Rectal smooth muscle tissue (tissue), 1 donor: ENCODE data around the gene ZSCAN16.

ENCODE experiments used
- H3K27ac ChIP-seq: one replicate; pipeline ENCODE4 v1.7.0; 2013; ENCODE audit warnings: low read depth, low read length, inconsistent platforms
- H3K27me3 ChIP-seq: one replicate; pipeline ENCODE4 v1.7.0; 2013; ENCODE audit warnings: low read length; ENCODE audit not compliant: control insufficient read depth, insufficient read depth
- H3K36me3 ChIP-seq: one replicate; pipeline ENCODE4 v1.7.0; 2013; ENCODE audit warnings: low read length; ENCODE audit not compliant: control insufficient read depth, insufficient read depth
- H3K4me1 ChIP-seq: one replicate; pipeline ENCODE4 v1.7.0; 2013; ENCODE audit warnings: low read length; ENCODE audit not compliant: control insufficient read depth, insufficient read depth
- H3K4me3 ChIP-seq: one replicate; pipeline ENCODE4 v1.7.0; 2013; ENCODE audit warnings: low read length
- H3K9ac ChIP-seq: one replicate; pipeline ENCODE4 v1.7.0; 2013; ENCODE audit warnings: low read length

The ZSCAN16 gene

DNA sequence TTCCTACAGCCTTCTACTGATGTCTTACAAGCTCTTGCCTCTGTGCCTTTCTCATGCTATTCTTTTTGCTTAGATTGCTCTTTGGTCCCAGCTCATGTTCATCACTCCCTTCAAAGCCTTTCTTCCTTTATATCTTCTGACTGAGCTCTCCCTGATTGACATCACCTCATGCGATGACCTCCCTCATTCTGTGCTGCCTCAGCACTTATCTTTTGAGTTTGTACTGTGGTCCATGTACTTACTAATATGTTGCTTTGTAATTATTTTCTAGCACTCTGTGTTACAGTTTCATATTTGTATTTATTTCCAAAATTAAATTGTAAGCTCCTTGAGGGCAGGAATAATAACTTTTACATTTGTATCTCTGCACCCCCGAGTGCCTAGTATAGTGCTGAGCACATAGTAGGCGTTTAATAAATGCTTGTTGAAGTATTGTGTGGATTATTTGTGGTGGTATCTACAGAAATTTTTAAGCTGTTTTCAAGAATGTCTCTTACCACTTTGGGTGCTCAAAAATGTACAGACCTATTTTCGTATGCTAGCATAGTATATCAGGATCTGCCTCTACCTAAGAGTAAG is 34.7 kb downstream of the ZSCAN16 start:
- Histone ChIP-seq H3K4me1 (no peaks in the 10 kb centered on the region), H3K4me3 (no peak overlapping the region), H3K36me3 (peaks cover 13% of the 10 kb centered on the region), H3K9ac (no peak overlapping the region), H3K27ac (no peak overlapping the region), H3K27me3 (no peaks in the 10 kb centered on the region)

DNA sequence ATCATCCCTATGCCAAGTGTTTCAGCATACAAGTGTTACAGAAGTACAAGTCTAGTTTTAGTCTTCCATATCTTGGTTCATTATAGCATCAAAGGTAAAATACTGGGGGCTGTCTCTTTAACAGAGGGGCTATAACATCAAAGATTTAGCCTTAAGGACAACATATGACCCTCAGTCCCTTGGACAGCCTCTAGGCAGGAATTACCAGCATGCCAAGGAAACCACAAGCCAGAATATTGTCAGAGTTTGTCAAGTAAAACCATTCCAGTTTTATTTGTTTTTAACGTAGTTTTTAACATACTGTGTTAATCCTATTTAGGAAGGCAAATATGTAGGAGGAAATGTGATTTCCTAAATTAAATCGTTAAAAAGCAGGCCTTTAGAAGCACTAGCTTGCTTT is 35.8 kb downstream of the ZSCAN16 start:
- Histone ChIP-seq H3K4me3 (no peak overlapping the region), H3K9ac (no peak overlapping the region), H3K27me3 (no peaks in the 10 kb centered on the region), H3K4me1 (no peaks in the 10 kb centered on the region), H3K27ac (no peak overlapping the region), H3K36me3 (peaks cover 4% of the 10 kb centered on the region)

DNA sequence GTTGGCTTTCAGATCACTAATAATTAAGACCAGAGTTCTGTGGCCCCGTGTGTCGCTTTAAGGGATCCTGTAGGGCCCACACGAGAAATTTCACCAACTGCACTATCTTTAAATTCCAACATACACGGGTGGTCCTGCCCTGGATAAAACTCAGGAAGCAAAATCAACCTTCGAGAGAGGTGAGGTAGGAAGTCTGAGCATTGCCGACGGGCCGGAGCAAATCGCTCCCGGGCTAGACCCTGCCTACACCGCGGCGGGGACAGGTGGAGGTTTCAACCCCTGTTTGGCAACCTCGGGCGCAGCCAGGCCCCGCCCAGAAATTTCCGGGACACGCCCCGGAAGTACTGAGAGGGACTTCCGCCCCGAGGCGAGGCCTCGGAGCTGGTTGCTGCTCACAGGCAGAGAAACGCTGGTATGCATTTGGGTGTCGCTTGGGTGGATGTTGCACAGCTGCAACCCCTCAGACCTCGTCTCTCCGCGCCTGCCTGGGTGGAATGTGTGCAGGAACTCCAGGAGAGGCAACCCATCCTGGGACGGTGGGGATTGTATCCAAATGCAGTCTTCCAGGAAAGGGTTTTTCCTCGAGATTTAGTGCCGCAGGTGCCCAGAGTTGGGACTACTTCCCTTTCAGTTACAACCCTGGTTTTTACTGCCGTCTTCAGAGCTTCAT is 37.1 kb downstream of the ZSCAN16 start:
- H3K36me3 ChIP-seq: no peaks in the 10 kb centered on the region
- H3K4me3 ChIP-seq: peak overlapping the region; percentile 74
- no peak overlapping the region for H3K27ac ChIP-seq
- H3K4me1 ChIP-seq: no peaks in the 10 kb centered on the region
- peak overlapping the region; percentile 5 for H3K9ac ChIP-seq
- H3K27me3 ChIP-seq: no peaks in the 10 kb centered on the region

DNA sequence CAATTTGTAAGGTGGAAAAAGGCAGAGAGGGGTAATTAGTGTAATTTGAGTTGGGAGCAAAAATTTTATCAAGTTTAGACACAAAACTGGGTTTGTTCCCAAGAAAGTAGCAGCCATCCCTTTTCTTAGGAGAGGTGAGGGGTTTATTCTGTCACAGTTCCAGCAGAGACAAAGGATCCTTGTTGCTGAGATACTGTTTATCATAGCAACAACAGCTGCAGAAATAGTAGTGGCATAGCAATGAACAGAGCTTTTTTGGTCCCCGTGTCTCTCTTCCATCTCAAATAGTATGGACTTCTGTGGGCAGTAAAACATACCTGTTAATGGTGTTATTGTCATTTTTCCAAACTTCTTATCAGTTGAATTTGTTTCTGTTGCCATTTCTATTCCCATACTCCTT is 41.2 kb downstream of the ZSCAN16 start:
- Histone ChIP-seq H3K4me1 (no peaks in the 10 kb centered on the region), H3K36me3 (peaks cover 2% of the 10 kb centered on the region), H3K27me3 (no peaks in the 10 kb centered on the region), H3K27ac (no peak overlapping the region), H3K4me3 (no peak overlapping the region), H3K9ac (no peak overlapping the region)

DNA sequence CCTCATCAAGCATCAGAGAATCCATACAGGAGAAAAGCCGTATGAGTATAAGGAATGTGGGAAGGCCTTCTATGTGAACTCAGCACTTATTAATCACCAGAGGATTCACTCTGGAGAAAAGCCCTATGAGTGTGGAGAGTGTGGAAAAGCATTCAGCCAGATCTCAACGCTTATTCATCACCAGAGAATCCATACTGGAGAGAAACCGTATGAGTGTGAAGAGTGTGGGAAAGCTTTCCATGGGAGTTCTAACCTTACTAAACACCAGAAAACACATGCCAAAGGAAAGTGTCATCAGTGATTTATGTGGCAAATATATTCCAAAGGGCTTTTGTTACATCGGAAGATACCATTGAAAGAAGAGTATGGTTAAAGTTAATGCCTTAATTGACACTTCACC is 42.7 kb downstream of the ZSCAN16 start:
- H3K36me3 ChIP-seq: peaks cover 2% of the 10 kb centered on the region
- H3K27ac ChIP-seq: no peak overlapping the region
- H3K9ac ChIP-seq: no peak overlapping the region
- H3K27me3 ChIP-seq: no peaks in the 10 kb centered on the region
- no peaks in the 10 kb centered on the region for H3K4me1 ChIP-seq
- no peak overlapping the region for H3K4me3 ChIP-seq

DNA sequence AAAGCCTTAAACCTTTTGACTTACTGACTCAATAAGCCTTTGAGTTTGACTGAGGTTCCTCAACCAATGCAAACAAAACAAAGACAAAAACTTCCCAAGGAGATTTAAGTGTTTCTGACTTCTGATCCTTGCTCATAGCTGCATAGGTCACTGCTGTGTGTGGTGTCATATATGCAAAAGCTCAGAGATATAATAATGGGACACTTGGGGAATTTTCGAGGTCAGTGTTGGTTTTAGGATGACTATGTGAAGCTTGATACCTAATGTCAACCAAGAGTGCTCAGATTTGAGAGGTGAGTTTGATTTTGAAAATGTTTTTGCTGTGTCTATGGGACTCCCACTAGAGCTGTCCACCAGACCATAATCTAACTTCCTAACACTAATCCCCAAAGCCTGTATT is 43.5 kb downstream of the ZSCAN16 start:
- Histone ChIP-seq H3K36me3 (peaks cover 2% of the 10 kb centered on the region), H3K27me3 (no peaks in the 10 kb centered on the region), H3K9ac (no peak overlapping the region), H3K27ac (no peak overlapping the region), H3K4me3 (no peak overlapping the region), H3K4me1 (no peaks in the 10 kb centered on the region)

DNA sequence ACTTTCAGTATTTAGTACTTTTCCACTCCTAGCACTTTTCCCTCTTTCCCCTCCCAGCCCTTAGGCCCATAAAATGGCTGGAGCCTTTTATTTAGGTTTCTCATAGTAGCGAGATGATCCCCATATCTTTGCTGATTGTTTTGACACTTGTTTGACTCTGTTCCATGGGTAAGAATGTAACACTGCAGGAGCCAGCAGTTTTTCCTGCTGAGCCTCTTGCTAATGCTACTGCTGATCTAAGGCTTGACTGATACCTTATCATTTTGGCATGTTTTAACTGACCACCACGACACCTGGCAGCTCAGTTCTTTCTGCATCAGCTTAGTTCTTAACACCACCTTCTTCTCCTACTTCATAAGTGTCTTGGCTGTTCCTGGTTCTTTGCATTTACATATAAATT is 46.9 kb downstream of the ZSCAN16 start:
- H3K27me3 ChIP-seq: no peaks in the 10 kb centered on the region
- no peaks in the 10 kb centered on the region for H3K4me1 ChIP-seq
- no peak overlapping the region for H3K9ac ChIP-seq
- peaks cover 2% of the 10 kb centered on the region for H3K36me3 ChIP-seq
- H3K27ac ChIP-seq: no peak overlapping the region
- H3K4me3 ChIP-seq: no peak overlapping the region

DNA sequence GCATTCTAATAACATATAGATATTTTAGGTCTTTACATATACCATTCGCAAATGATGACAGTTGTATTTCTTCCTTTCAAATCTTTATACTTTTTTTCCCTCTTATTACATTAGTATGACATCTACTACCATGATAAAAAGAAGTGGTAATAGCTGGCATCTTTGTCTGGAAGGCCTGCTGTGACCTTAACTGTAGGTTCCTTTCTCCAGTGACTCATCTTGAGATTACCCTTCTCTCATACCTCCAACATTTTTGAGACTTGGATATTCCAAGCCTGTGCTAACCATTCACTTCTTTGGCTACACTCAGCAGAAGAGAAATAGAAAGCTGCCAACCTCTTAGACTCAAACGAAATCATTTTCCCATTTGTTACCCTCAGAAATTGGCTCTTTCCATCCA is 47.6 kb downstream of the ZSCAN16 start:
- Histone ChIP-seq H3K4me1 (no peaks in the 10 kb centered on the region), H3K27ac (no peak overlapping the region), H3K36me3 (no peaks in the 10 kb centered on the region), H3K4me3 (no peak overlapping the region), H3K27me3 (no peaks in the 10 kb centered on the region), H3K9ac (no peak overlapping the region)

DNA sequence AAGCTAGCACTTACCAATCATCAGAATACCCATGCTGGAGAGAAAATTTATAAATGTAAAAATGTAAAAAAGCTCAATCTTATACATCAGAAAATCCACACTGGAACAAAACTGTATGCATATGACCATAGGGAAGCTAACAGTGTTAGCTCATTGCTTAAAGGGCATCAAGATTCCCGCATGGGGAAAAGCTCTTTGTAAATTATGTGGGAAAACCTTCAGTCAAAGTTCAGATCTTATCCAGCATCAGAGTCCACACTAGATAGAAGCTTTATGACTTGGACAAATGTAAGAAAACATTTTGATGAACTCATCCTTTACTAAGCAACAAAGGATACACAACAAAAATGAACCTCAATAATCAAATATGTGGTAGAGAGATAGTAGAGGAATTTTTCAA is 52.0 kb downstream of the ZSCAN16 start:
- Histone ChIP-seq H3K4me1 (no peaks in the 10 kb centered on the region), H3K27me3 (no peaks in the 10 kb centered on the region), H3K9ac (no peak overlapping the region), H3K36me3 (no peaks in the 10 kb centered on the region), H3K4me3 (no peak overlapping the region), H3K27ac (no peak overlapping the region)
